CD14-positive monocyte (primary cell): Measurements from ENCODE around the gene MARS1. TPM values are rescaled to one million over a fixed set of nuclear protein-coding genes. Genes with fewer than 3 reads are reported as not detected.

Source experiments
- DNase-seq, 3 donors: peaks; one replicate each; pipeline ENCODE4 v3.0.0-alpha.2; 2011 to 2022
- H2AFZ ChIP-seq: 2 replicates; pipeline ENCODE4 v1.6.0; 2012; ENCODE audit warnings: mild to moderate bottlenecking, low read depth, low read length, inconsistent platforms; ENCODE audit not compliant: insufficient read depth, poor library complexity, severe bottlenecking
- H3K27ac ChIP-seq, 2 donors: 1 replicate in 1 of 2; 2 replicates in 1 of 2; pipeline ENCODE4 v1.5.1; 2012 to 2013; ENCODE audit warnings: low read length in 2 of 2, control low read depth in 1 of 2, inconsistent platforms in 1 of 2, low read depth in 1 of 2, mild to moderate bottlenecking in 1 of 2
- H3K27me3 ChIP-seq, 2 donors: one replicate each; pipeline versions ENCODE4 v1.6.0 to v1.6.1; 2011 to 2013; ENCODE audit warnings: low read length in 2 of 2; ENCODE audit not compliant: control insufficient read depth in 2 of 2, insufficient read depth in 2 of 2
- H3K36me3 ChIP-seq, 2 donors: replicated peaks in 1 of 2; 1 replicate in 1 of 2; 2 replicates in 1 of 2; pipeline versions ENCODE4 v1.5.1 to v1.6.1; 2012 to 2013; ENCODE audit warnings: low read length in 2 of 2, control low read depth in 1 of 2, inconsistent platforms in 1 of 2, mild to moderate bottlenecking in 1 of 2; ENCODE audit not compliant: insufficient read depth in 2 of 2, control insufficient read depth in 1 of 2
- H3K4me1 ChIP-seq, 2 donors: 1 replicate in 1 of 2; 2 replicates in 1 of 2; pipeline versions ENCODE4 v1.5.1 to v1.6.1; 2012 to 2013; ENCODE audit warnings: low read length in 2 of 2, control low read depth in 1 of 2, inconsistent platforms in 1 of 2, mild to moderate bottlenecking in 1 of 2, moderate library complexity in 1 of 2; ENCODE audit not compliant: insufficient read depth in 2 of 2, control insufficient read depth in 1 of 2
- H3K4me2 ChIP-seq: replicated peaks from 2 replicates; pipeline ENCODE3; 2012; ENCODE audit warnings: low read length, moderate library complexity, mild to moderate bottlenecking; ENCODE audit not compliant: poor library complexity, severe bottlenecking; ENCODE audit errors: extremely low read depth
- H3K4me3 ChIP-seq, 3 experiments: fragments of 200-600 bp in 1 of 3; sonication (generic) in 1 of 3; replicated peaks in 1 of 3; 1 replicate in 2 of 3; 2 replicates in 1 of 3; pipeline ENCODE4 v1.5.1; 2011 to 2013; ENCODE audit warnings: low read length in 3 of 3, mild to moderate bottlenecking in 3 of 3, control low read depth in 2 of 3, low read depth in 2 of 3, inconsistent platforms in 1 of 3, moderate library complexity in 1 of 3
- H3K79me2 ChIP-seq: 2 replicates; pipeline ENCODE4 v1.6.0; 2012; ENCODE audit warnings: mild to moderate bottlenecking, control low read depth, inconsistent platforms, low read length, moderate library complexity; ENCODE audit not compliant: insufficient read depth
- H3K9ac ChIP-seq: 2 replicates; pipeline ENCODE4 v1.6.0; 2017; ENCODE audit warnings: low read length, mild to moderate bottlenecking; ENCODE audit not compliant: insufficient read depth, poor library complexity, severe bottlenecking
- H3K9me3 ChIP-seq, 2 donors: replicated peaks in 1 of 2; 1 replicate in 1 of 2; 2 replicates in 1 of 2; pipeline versions ENCODE4 v1.5.1 to v1.6.1; 2012 to 2013; ENCODE audit warnings: low read length in 2 of 2, control low read depth in 1 of 2; ENCODE audit not compliant: control insufficient read depth in 1 of 2, insufficient read depth in 1 of 2
- H4K20me1 ChIP-seq: 2 replicates; pipeline ENCODE4 v1.6.0; 2012; ENCODE audit warnings: mild to moderate bottlenecking, low read length, control low read depth, moderate library complexity; ENCODE audit not compliant: insufficient read depth
- H3K27ac Mint-ChIP-seq, 7 donors: one replicate each; pipeline ENCODE4 v1.8.0; 2020; ENCODE audit warnings: mild to moderate bottlenecking in 7 of 7, mixed read lengths in 7 of 7, moderate library complexity in 6 of 7, inconsistent platforms in 2 of 7
- H3K27me3 Mint-ChIP-seq, 3 donors: one replicate each; pipeline ENCODE4 v1.8.0; 2021 to 2022; ENCODE audit warnings: low read depth in 3 of 3, mild to moderate bottlenecking in 3 of 3, mixed read lengths in 3 of 3, moderate library complexity in 3 of 3, inconsistent platforms in 1 of 3
- H3K36me3 Mint-ChIP-seq, 2 donors: one replicate each; pipeline ENCODE4 v1.8.0; 2020; ENCODE audit warnings: mixed read lengths in 2 of 2, inconsistent platforms in 1 of 2, mild to moderate bottlenecking in 1 of 2
- H3K4me1 Mint-ChIP-seq: one replicate; pipeline ENCODE4 v1.8.0; 2020; ENCODE audit warnings: mild to moderate bottlenecking, mixed read lengths
- H3K4me3 Mint-ChIP-seq, 2 donors: one replicate each; pipeline ENCODE4 v1.8.0; 2020; ENCODE audit warnings: mild to moderate bottlenecking in 2 of 2, mixed read lengths in 2 of 2, moderate library complexity in 1 of 2
- H3K9me3 Mint-ChIP-seq, 7 donors: one replicate each; pipeline ENCODE4 v1.8.0; 2020 to 2022; ENCODE audit warnings: mixed read lengths in 7 of 7, mild to moderate bottlenecking in 6 of 7, moderate library complexity in 6 of 7, inconsistent platforms in 2 of 7
- CTCF ChIP-seq: fragments of 200-600 bp; IDR thresholded peaks from one replicate; pipeline ENCODE4 v1.8.0; 2022; ENCODE audit warnings: antibody characterized with exemption, mild to moderate bottlenecking
- WGBS: methylation state at CpG from one replicate; pipeline ENCODE4 v1.1.5; 2013; ENCODE audit warnings: missing lambda C conversion rate; ENCODE audit not compliant: insufficient coverage; 5-methylcytosine and 5-hydroxymethylcytosine counted together
- intact Hi-C, 2 donors: fragments of 100-400 bp; cut with micrococcal nuclease; formaldehyde crosslinking; loops; one replicate each; pipeline versions ENCODE4 v1.15.0 to v1.15.1; 2023
- polyA plus RNA-seq, 3 donors: library from polyadenylated mRNA; depleted of rRNA in 1 of 3; unstranded in 2 of 3; stranded (reverse) in 1 of 3; fragments of 300-500 nt in 2 of 3; fragments of >200 nt in 1 of 3; fragmentation: Illumina TruSeq in 2 of 3; gene quantifications; 1 replicate in 2 of 3; 2 replicates in 1 of 3; pipeline ENCODE4 v1.2.3, GENCODE V29; 2012 to 2021

The MARS1 gene
- polyA plus RNA-seq, 3 donors: 63.5 to 164 (median 79.8) TPM

GRCh38 chr12:57498132-57498502 lies 10.2 kb downstream of the MARS1 start:
- Mint-ChIP-seq H3K4me3 (no peak overlapping the region), H3K4me1 (no peaks in the 10 kb centered on the region), H3K27ac (peak overlapping the region in 2 of 7 donors; percentile 51 to 78), H3K36me3 (peaks cover 63 to 90% of the 10 kb centered on the region in 2 donors), H3K9me3 (peaks cover 0 to 3% (median 0%) of the 10 kb centered on the region in 7 donors), H3K27me3 (peaks cover 0 to 2% (median 0%) of the 10 kb centered on the region in 3 donors)
- no peak for DNase-seq
- Histone ChIP-seq H3K9me3 (no peaks in the 10 kb centered on the region), H3K36me3 (peaks cover 51 to 72% of the 10 kb centered on the region in 2 donors), H4K20me1 (peaks cover 10% of the 10 kb centered on the region), H3K4me3 (no peak overlapping the region), H3K4me2 (no peak overlapping the region), H3K4me1 (no peaks in the 10 kb centered on the region), H2AFZ (no peak overlapping the region), H3K27ac (peak overlapping the region in 1 of 2 donors; percentile 36), H3K27me3 (no peaks in the 10 kb centered on the region), H3K79me2 (no peaks in the 10 kb centered on the region), H3K9ac (no peak overlapping the region)
- no CpG with 5 or more reads among the region's 9 CpGs for WGBS
- intact Hi-C loops: no loop called here
- TF ChIP-seq CTCF: no peak

GRCh38 chr12:57498571-57498970 lies 10.7 kb downstream of the MARS1 start:
- Histone ChIP-seq H3K36me3 (peaks cover 54 to 77% of the 10 kb centered on the region in 2 donors), H3K4me1 (no peaks in the 10 kb centered on the region), H3K27me3 (no peaks in the 10 kb centered on the region), H3K9me3 (no peaks in the 10 kb centered on the region), H2AFZ (no peak overlapping the region), H3K4me2 (no peak overlapping the region), H3K4me3 (no peak overlapping the region), H3K27ac (no peak overlapping the region), H3K9ac (no peak overlapping the region), H4K20me1 (peaks cover 10% of the 10 kb centered on the region), H3K79me2 (no peaks in the 10 kb centered on the region)
- Mint-ChIP-seq H3K4me3 (no peak overlapping the region), H3K9me3 (peaks cover 0 to 3% (median 0%) of the 10 kb centered on the region in 7 donors), H3K4me1 (no peaks in the 10 kb centered on the region), H3K27ac (peak overlapping the region in 2 of 7 donors; percentile 39 to 77), H3K36me3 (peaks cover 68 to 95% of the 10 kb centered on the region in 2 donors), H3K27me3 (peaks cover 0 to 2% (median 0%) of the 10 kb centered on the region in 3 donors)
- TF ChIP-seq CTCF: no peak
- DNase-seq: no peak
- WGBS: 100% methylated on average over 1 of the region's 4 CpGs
- intact Hi-C loops: no loop called here
